Measurements from ENCODE around the gene PPP2R2D. TPM values are rescaled to one million over a fixed set of nuclear protein-coding genes. Genes with fewer than 3 reads are reported as not detected.

The PPP2R2D gene
- total RNA-seq, 1 experiment from 2014 or later: 33.2 TPM

DNA sequence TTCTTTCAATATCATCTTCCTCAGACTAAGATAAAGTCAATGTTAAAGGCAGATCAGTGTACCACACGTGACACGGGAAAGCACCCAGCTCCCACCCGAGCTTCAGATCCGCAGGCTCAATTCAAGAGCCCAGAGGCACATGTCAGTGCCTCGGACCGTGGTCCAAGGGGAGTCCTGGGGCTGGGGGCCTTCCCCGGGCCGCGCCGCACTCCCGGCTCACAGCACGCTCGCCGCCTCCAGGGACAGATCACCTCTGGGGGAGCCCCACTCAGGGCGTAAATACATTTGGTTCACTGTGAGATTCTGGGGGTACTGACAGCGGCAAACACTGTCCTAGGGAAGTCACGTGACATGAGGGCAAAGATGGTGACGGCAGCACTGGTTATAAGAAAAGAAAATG lies 70.1 kb downstream of the PPP2R2D start:
- CTCF ChIA-PET: interaction anchor here (3.1 kb wide), 1 partner anchor 52 kb away, joined by 21 read pairs; no protein-coding TSS in a partner anchor
- Mint-ChIP-seq H3K36me3 (peaks cover 70% of the 10 kb centered on the region), H3K4me1 (peaks cover 19% of the 10 kb centered on the region)

DNA sequence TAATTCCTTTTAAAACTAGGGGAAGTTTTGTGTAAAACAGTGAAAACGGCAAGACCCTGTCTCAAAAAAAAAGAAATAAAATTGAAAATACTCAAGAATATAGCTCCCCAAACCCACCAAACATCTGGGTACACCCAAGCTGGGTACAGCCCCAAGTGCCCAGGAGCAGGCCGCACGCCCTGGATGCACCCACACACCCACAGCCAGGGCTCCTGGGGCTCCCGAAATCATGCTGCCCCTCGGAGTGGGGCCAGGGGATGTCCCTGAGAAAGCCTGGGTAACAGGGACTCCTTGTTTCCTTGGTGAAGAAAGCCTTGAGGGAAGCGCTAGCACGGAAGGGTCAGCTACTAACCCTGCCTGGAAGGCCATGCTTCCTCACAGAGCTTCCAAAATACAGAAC lies 70.8 kb downstream of the PPP2R2D start:
- Mint-ChIP-seq H3K36me3 (peaks cover 68% of the 10 kb centered on the region), H3K4me3 (no peak overlapping the region), H3K9me3 (no peaks in the 10 kb centered on the region), H3K27ac (peak overlapping the region; percentile 62; the same call in 1 of the 2 replicates), H3K27me3 (ENCODE audit: low read depth) (no peaks in the 10 kb centered on the region), H3K4me1 (peaks cover 26% of the 10 kb centered on the region)
- POLR2A ChIA-PET: no interaction called here
- no peak for TF ChIP-seq NR1H2 (CRISPR knock-in tag; IDR thresholded peaks at IDR 0.05)
- TF ChIP-seq ZNF281 (CRISPR knock-in tag; IDR thresholded peaks at IDR 0.05): no peak
- TF ChIP-seq NR3C1 (CRISPR knock-in tag; conservative IDR thresholded peaks at IDR 0.05; ENCODE audit: low read depth): no peak
- no peak for TF ChIP-seq SP1 (CRISPR knock-in tag; conservative IDR thresholded peaks at IDR 0.05)
- TF ChIP-seq ZNF671 (CRISPR knock-in tag; IDR thresholded peaks at IDR 0.05): no peak
- no peak for TF ChIP-seq ATF1 (CRISPR knock-in tag; IDR thresholded peaks at IDR 0.05)
- no peak for TF ChIP-seq NFATC4 (CRISPR knock-in tag; IDR thresholded peaks at IDR 0.05)
- TF ChIP-seq FOXK1 (CRISPR knock-in tag; IDR thresholded peaks at IDR 0.05): no peak
- no peak for TF ChIP-seq KAT7 (CRISPR knock-in tag; IDR thresholded peaks at IDR 0.05; ENCODE audit: borderline replicate concordance)
- no peak for TF ChIP-seq JUN (CRISPR knock-in tag; IDR thresholded peaks at IDR 0.05)
- no peak for TF ChIP-seq RORB (CRISPR knock-in tag; IDR thresholded peaks at IDR 0.05)
- no peak for ATAC-seq
- no peak for DNase-seq (ENCODE audit: low spot score)
- CTCF ChIA-PET: interaction anchor here (1.0 to 3.1 kb wide), 3 partner anchors 28 to 86 kb away, joined by 3 to 21 read pairs (median 3); no protein-coding TSS in a partner anchor

More for the DNA sequence above, 70.1 kb downstream of the PPP2R2D start:
- DNase-seq (ENCODE audit: low spot score) (no peak), ATAC-seq (no peak)
- Mint-ChIP-seq H3K9me3 (no peaks in the 10 kb centered on the region), H3K27me3 (ENCODE audit: low read depth) (no peaks in the 10 kb centered on the region), H3K4me3 (no peak overlapping the region), H3K27ac (peak overlapping the region; percentile 54)
- POLR2A ChIA-PET: no interaction called here
- TF ChIP-seq CBFB (CRISPR knock-in tag; IDR thresholded peaks at IDR 0.05; ENCODE audit: low read depth) (no peak), JUN (CRISPR knock-in tag; IDR thresholded peaks at IDR 0.05) (no peak), MYBL2 (CRISPR knock-in tag; IDR thresholded peaks at IDR 0.05) (no peak), FOXJ3 (CRISPR knock-in tag; IDR thresholded peaks at IDR 0.05; ENCODE audit: borderline replicate concordance) (no peak), NR1H2 (CRISPR knock-in tag; IDR thresholded peaks at IDR 0.05) (no peak), E2F1 (CRISPR knock-in tag; IDR thresholded peaks at IDR 0.05) (no peak), ZNF232 (CRISPR knock-in tag; IDR thresholded peaks at IDR 0.05) (no peak), ELF4 (CRISPR knock-in tag; IDR thresholded peaks at IDR 0.05; ENCODE audit: low read depth) (no peak), ZNF138 (CRISPR knock-in tag; conservative IDR thresholded peaks at IDR 0.05) (no peak)
- TF ChIP-seq, protein P1, sequence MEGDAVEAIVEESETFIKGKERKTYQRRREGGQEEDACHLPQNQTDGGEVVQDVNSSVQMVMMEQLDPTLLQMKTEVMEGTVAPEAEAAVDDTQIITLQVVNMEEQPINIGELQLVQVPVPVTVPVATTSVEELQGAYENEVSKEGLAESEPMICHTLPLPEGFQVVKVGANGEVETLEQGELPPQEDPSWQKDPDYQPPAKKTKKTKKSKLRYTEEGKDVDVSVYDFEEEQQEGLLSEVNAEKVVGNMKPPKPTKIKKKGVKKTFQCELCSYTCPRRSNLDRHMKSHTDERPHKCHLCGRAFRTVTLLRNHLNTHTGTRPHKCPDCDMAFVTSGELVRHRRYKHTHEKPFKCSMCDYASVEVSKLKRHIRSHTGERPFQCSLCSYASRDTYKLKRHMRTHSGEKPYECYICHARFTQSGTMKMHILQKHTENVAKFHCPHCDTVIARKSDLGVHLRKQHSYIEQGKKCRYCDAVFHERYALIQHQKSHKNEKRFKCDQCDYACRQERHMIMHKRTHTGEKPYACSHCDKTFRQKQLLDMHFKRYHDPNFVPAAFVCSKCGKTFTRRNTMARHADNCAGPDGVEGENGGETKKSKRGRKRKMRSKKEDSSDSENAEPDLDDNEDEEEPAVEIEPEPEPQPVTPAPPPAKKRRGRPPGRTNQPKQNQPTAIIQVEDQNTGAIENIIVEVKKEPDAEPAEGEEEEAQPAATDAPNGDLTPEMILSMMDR (IDR thresholded peaks at IDR 0.05): no peak
- TF ChIP-seq, protein P2, sequence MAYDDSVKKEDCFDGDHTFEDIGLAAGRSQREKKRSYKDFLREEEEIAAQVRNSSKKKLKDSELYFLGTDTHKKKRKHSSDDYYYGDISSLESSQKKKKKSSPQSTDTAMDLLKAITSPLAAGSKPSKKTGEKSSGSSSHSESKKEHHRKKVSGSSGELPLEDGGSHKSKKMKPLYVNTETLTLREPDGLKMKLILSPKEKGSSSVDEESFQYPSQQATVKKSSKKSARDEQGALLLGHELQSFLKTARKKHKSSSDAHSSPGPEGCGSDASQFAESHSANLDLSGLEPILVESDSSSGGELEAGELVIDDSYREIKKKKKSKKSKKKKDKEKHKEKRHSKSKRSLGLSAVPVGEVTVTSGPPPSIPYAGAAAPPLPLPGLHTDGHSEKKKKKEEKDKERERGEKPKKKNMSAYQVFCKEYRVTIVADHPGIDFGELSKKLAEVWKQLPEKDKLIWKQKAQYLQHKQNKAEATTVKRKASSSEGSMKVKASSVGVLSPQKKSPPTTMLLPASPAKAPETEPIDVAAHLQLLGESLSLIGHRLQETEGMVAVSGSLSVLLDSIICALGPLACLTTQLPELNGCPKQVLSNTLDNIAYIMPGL (CRISPR knock-in tag; IDR thresholded peaks at IDR 0.05): no peak
- TF ChIP-seq, protein P3, sequence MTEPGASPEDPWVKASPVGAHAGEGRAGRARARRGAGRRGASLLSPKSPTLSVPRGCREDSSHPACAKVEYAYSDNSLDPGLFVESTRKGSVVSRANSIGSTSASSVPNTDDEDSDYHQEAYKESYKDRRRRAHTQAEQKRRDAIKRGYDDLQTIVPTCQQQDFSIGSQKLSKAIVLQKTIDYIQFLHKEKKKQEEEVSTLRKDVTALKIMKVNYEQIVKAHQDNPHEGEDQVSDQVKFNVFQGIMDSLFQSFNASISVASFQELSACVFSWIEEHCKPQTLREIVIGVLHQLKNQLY (CRISPR knock-in tag; IDR thresholded peaks at IDR 0.05): no peak

Measured in WTC11 (cell line).